Fibroblast of lung (primary cell): ENCODE measurements around the gene PGLYRP1. TPM values are rescaled to one million over a fixed set of nuclear protein-coding genes. Genes with fewer than 3 reads are reported as not detected.

Experiments used
- DNase-seq, 2 donors: peaks; one replicate each; pipeline versions ENCODE4 v3.0.0 to v3.0.0-alpha.2; 2010; ENCODE audit warnings: low read depth in 2 of 2
- H2AFZ ChIP-seq: 2 replicates; pipeline ENCODE4 v1.5.1; 2012; ENCODE audit warnings: low read length, control low read depth, inconsistent platforms
- H3K27ac ChIP-seq: 2 replicates; pipeline ENCODE4 v1.5.1; 2011; ENCODE audit warnings: low read length, control low read depth; ENCODE audit not compliant: insufficient read depth
- H3K27me3 ChIP-seq: 2 replicates; pipeline ENCODE4 v1.5.1; 2011; ENCODE audit warnings: mild to moderate bottlenecking, low read length; ENCODE audit not compliant: control insufficient read depth, insufficient read depth
- H3K36me3 ChIP-seq: 2 replicates; pipeline ENCODE4 v1.5.1; 2011; ENCODE audit warnings: low read length; ENCODE audit not compliant: control insufficient read depth, insufficient read depth
- H3K4me1 ChIP-seq: 2 replicates; pipeline ENCODE4 v1.5.1; 2011; ENCODE audit warnings: low read length; ENCODE audit not compliant: control insufficient read depth, insufficient read depth; ENCODE audit errors: extremely low read depth
- H3K4me2 ChIP-seq: 2 replicates; pipeline ENCODE4 v1.5.1; 2011; ENCODE audit warnings: low read length, control low read depth; ENCODE audit not compliant: insufficient read depth; ENCODE audit errors: extremely low read depth
- H3K4me3 ChIP-seq, 4 experiments: fragments of 200-600 bp in 1 of 4; sonication (generic) in 1 of 4; replicated peaks in 1 of 4; 2 replicates each; pipeline ENCODE4 v1.5.1; 2011 to 2016; ENCODE audit warnings: low read length in 4 of 4, low read depth in 3 of 4, mild to moderate bottlenecking in 3 of 4, control low read depth in 2 of 4, inconsistent platforms in 1 of 4, mixed read lengths in 1 of 4; ENCODE audit not compliant: insufficient read depth in 1 of 4; ENCODE audit errors: control extremely low read depth in 1 of 4
- H3K79me2 ChIP-seq: 2 replicates; pipeline ENCODE4 v1.5.1; 2012; ENCODE audit warnings: mild to moderate bottlenecking, low read length, inconsistent platforms; ENCODE audit not compliant: control insufficient read depth, insufficient read depth
- H3K9ac ChIP-seq: 2 replicates; pipeline ENCODE4 v1.5.1; 2011; ENCODE audit warnings: mild to moderate bottlenecking, low read length, control low read depth; ENCODE audit not compliant: insufficient read depth
- H3K9me3 ChIP-seq: 2 replicates; pipeline ENCODE4 v1.5.1; 2012; ENCODE audit warnings: low read depth, low read length; ENCODE audit not compliant: control insufficient read depth, insufficient read depth
- H4K20me1 ChIP-seq: 2 replicates; pipeline ENCODE4 v1.5.1; 2011; ENCODE audit warnings: low read length; ENCODE audit not compliant: control insufficient read depth, insufficient read depth; ENCODE audit errors: extremely low read depth
- EZH2 ChIP-seq: IDR thresholded peaks from 2 replicates; pipeline ENCODE4 v1.5.1; 2012; ENCODE audit warnings: low read length, control low read depth, mild to moderate bottlenecking; ENCODE audit errors: missing control alignments
- polyA plus RNA-seq, 2 donors: library from polyadenylated mRNA; depleted of rRNA in 1 of 2; stranded (reverse) in 1 of 2; unstranded in 1 of 2; fragments of >200 nt; gene quantifications; 2 replicates each; pipeline ENCODE4 v1.2.1, GENCODE V29; 2011 to 2012; ENCODE audit warnings: missing spikeins in 1 of 2
- total RNA-seq: library from RNA; depleted of rRNA; stranded (reverse); fragments of >200 nt; gene quantifications from 2 replicates; pipeline ENCODE4 v1.2.1, GENCODE V29; 2014
- TF ChIP-seq, protein P1 (sequence below), 2 donors: IDR thresholded peaks in 1 of 2; conservative IDR thresholded peaks in 1 of 2; 1 replicate in 1 of 2; 2 replicates in 1 of 2; pipeline ENCODE4 v1.5.1; 2011 to 2012; ENCODE audit warnings: low read length in 2 of 2, control low read depth in 1 of 2, inconsistent platforms in 1 of 2, low read depth in 1 of 2, mild to moderate bottlenecking in 1 of 2

PGLYRP1 gene
- total and polyA plus RNA-seq, 2 donors (not counting 1 experiment from before 2014, with no cell fraction given) = not detected

GRCh38 chr19:46030812-46031550 lies 8.1 kb upstream of the PGLYRP1 start:
- DNase-seq = no peak
- H3K9me3 ChIP-seq = no peaks in the 10 kb centered on the region
- no peaks in the 10 kb centered on the region for H3K36me3 ChIP-seq
- H3K9ac ChIP-seq = no peak overlapping the region
- H3K27me3 ChIP-seq = no peaks in the 10 kb centered on the region
- H3K4me1 ChIP-seq = no peaks in the 10 kb centered on the region
- no peak overlapping the region for H3K4me2 ChIP-seq
- TF ChIP-seq, protein P1, sequence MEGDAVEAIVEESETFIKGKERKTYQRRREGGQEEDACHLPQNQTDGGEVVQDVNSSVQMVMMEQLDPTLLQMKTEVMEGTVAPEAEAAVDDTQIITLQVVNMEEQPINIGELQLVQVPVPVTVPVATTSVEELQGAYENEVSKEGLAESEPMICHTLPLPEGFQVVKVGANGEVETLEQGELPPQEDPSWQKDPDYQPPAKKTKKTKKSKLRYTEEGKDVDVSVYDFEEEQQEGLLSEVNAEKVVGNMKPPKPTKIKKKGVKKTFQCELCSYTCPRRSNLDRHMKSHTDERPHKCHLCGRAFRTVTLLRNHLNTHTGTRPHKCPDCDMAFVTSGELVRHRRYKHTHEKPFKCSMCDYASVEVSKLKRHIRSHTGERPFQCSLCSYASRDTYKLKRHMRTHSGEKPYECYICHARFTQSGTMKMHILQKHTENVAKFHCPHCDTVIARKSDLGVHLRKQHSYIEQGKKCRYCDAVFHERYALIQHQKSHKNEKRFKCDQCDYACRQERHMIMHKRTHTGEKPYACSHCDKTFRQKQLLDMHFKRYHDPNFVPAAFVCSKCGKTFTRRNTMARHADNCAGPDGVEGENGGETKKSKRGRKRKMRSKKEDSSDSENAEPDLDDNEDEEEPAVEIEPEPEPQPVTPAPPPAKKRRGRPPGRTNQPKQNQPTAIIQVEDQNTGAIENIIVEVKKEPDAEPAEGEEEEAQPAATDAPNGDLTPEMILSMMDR (conservative IDR thresholded peaks at IDR 0.05 in 1 of 2, IDR thresholded peaks at IDR 0.05 in 1 of 2; ENCODE audit: low read depth in 1 of 2, low read length in 2 of 2) = no peak
- no peak for TF ChIP-seq EZH2
- H3K79me2 ChIP-seq = no peaks in the 10 kb centered on the region
- no peak overlapping the region for H2AFZ ChIP-seq
- H3K4me3 ChIP-seq = no peak overlapping the region
- H3K27ac ChIP-seq = no peak overlapping the region
- no peaks in the 10 kb centered on the region for H4K20me1 ChIP-seq

DNA sequence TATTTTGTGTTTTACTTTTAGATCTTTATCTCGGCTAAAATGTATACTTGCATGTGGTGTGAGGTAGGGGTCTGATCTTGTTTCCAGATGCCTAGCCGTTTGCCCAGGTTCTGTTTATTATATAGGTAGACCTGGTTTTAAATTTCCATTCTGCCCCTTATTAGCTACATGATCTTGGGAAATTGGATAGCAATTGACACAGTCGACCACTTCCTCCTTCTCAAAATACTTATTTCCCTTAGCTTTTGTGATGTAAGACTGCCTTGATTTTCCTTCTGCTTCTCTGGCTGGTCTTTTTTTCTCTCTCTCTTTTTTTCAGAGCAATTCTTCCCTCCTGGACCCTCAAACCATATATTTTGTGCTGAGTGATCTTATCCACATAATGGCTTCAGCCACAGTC lies 3.0 kb upstream of the PGLYRP1 start:
- no peaks in the 10 kb centered on the region for H3K9me3 ChIP-seq
- no peak overlapping the region for H3K9ac ChIP-seq
- TF ChIP-seq EZH2 = no peak
- TF ChIP-seq, protein P1 (conservative IDR thresholded peaks at IDR 0.05 in 1 of 2, IDR thresholded peaks at IDR 0.05 in 1 of 2; ENCODE audit: low read depth in 1 of 2, low read length in 2 of 2) = no peak
- no peak for DNase-seq
- no peaks in the 10 kb centered on the region for H3K79me2 ChIP-seq
- no peak overlapping the region for H3K4me3 ChIP-seq
- no peak overlapping the region for H3K4me2 ChIP-seq
- no peaks in the 10 kb centered on the region for H3K4me1 ChIP-seq
- H4K20me1 ChIP-seq = no peaks in the 10 kb centered on the region
- H3K27me3 ChIP-seq = peaks cover 8% of the 10 kb centered on the region
- no peak overlapping the region for H2AFZ ChIP-seq
- no peak overlapping the region for H3K27ac ChIP-seq
- H3K36me3 ChIP-seq = no peaks in the 10 kb centered on the region

DNA sequence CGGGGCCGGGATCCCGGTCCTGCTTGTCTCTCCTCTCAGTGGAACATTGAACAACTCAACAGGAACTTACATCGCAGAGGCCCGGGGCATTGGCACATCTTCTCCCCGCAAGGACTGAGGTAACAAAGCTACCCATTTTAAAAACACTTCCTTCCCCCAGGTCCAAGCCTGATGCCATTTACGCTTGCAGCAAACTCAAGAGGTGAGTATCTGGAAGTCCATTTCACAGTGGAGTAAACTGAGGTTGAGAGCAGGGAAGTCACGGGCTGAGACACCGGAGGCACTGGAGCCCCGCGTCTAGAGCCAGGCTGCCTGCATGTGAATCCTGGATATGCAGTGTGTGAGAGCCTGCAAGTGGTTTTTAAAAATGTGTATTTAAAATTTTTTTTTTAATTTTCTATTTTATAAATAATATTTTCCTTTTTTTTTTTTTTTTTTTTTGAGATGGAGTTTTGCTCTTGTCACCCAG lies 492 bp upstream of the PGLYRP1 start:
- Histone ChIP-seq H4K20me1 (no peaks in the 10 kb centered on the region), H3K4me2 (no peak overlapping the region), H3K27ac (no peak overlapping the region), H3K36me3 (no peaks in the 10 kb centered on the region), H3K4me3 (no peak overlapping the region), H3K4me1 (no peaks in the 10 kb centered on the region), H3K79me2 (no peaks in the 10 kb centered on the region), H2AFZ (no peak overlapping the region), H3K9ac (no peak overlapping the region), H3K9me3 (no peaks in the 10 kb centered on the region), H3K27me3 (peaks cover 8% of the 10 kb centered on the region)
- TF ChIP-seq, protein P1 (conservative IDR thresholded peaks at IDR 0.05 in 1 of 2, IDR thresholded peaks at IDR 0.05 in 1 of 2; ENCODE audit: low read depth in 1 of 2, low read length in 2 of 2) = no peak
- no peak for TF ChIP-seq EZH2
- no peak for DNase-seq
